ENCODE results near the gene TWIST2.

Gene TWIST2

GRCh38 chr2:238838786-238839327 is 9.0 kb upstream of the TWIST2 start:
- DNase-seq (ENCODE audit: low spot score), result no peak

- DNase-seq (ENCODE audit: low spot score), result no peak
These were observed 8.5 kb upstream of the TWIST2 start for GRCh38 chr2:238839428-238839827.

- DNase-seq (ENCODE audit: low spot score), result no peak
These were observed 6.2 kb upstream of the TWIST2 start for GRCh38 chr2:238841542-238842164.

GRCh38 chr2:238843476-238843875 is 4.4 kb upstream of the TWIST2 start:
- no peak for DNase-seq (ENCODE audit: low spot score)

GRCh38 chr2:238845583-238846377 is 2.1 kb upstream of the TWIST2 start:
- no peak for DNase-seq (ENCODE audit: low spot score)

- no peak for DNase-seq (ENCODE audit: low spot score)
These were observed 1.6 kb upstream of the TWIST2 start for GRCh38 chr2:238846378-238846627.

GRCh38 chr2:238846628-238847418 is 1.1 kb upstream of the TWIST2 start:
- peak; percentile 56 for DNase-seq (ENCODE audit: low spot score)

GRCh38 chr2:238847419-238847801 is 475 bp upstream of the TWIST2 start:
- no peak for DNase-seq (ENCODE audit: low spot score)

- no peak for DNase-seq (ENCODE audit: low spot score)
These were observed 748 bp downstream of the TWIST2 start for GRCh38 chr2:238848691-238848975.

GRCh38 chr2:238848976-238849853 is 1.3 kb downstream of the TWIST2 start:
- DNase-seq (ENCODE audit: low spot score), result no peak

GRCh38 chr2:238850091-238850490 is 2.2 kb downstream of the TWIST2 start:
- no peak for DNase-seq (ENCODE audit: low spot score)

- DNase-seq (ENCODE audit: low spot score), result no peak
These were observed 3.1 kb downstream of the TWIST2 start for GRCh38 chr2:238851026-238851425.

- DNase-seq (ENCODE audit: low spot score), result no peak
These were observed 3.9 kb downstream of the TWIST2 start for GRCh38 chr2:238851761-238852160.

- DNase-seq (ENCODE audit: low spot score), result no peak
These were observed 4.5 kb downstream of the TWIST2 start for GRCh38 chr2:238852206-238852869.

GRCh38 chr2:238853218-238853617 is 5.3 kb downstream of the TWIST2 start:
- DNase-seq (ENCODE audit: low spot score), result no peak

- no peak for DNase-seq (ENCODE audit: low spot score)
These were observed 5.8 kb downstream of the TWIST2 start for GRCh38 chr2:238853721-238854120.

- no peak for DNase-seq (ENCODE audit: low spot score)
These were observed 6.4 kb downstream of the TWIST2 start for GRCh38 chr2:238854246-238854645.

- no peak for DNase-seq (ENCODE audit: low spot score)
These were observed 6.9 kb downstream of the TWIST2 start for GRCh38 chr2:238854699-238855229.

- DNase-seq (ENCODE audit: low spot score), result no peak
These were observed 7.4 kb downstream of the TWIST2 start for GRCh38 chr2:238855299-238855698.

GRCh38 chr2:238855891-238856580 is 8.2 kb downstream of the TWIST2 start:
- no peak for DNase-seq (ENCODE audit: low spot score)

Data from AG08396 (cell line).